Activated naive CD4-positive, alpha-beta T cell treated with anti-CD3 and anti-CD28 coated beads, Interleukin-2, amount 10 ng/mL, durations not matched to agents 7 days and 5 days (primary cell): ENCODE results near the gene RAB3D.

Experiments used
- CTCF ChIA-PET: fragments of 350-600 bp; sonication (Branson Sonifier 250); formaldehyde crosslinking; loops from one replicate; lab custom pipeline; 2021; ENCODE audit warnings: antibody characterized with exemption; lab: Charles Lee
- DNase-seq: peaks from one replicate; pipeline ENCODE4 v3.0.0-alpha.2; 2020
- H3K27ac Mint-ChIP-seq: one replicate; pipeline ENCODE4 v1.8.0; 2021; ENCODE audit warnings: mild to moderate bottlenecking, moderate library complexity, mixed read lengths
- H3K27me3 Mint-ChIP-seq: one replicate; pipeline ENCODE4 v1.8.0; 2021; ENCODE audit warnings: mild to moderate bottlenecking, mixed read lengths
- H3K36me3 Mint-ChIP-seq: one replicate; pipeline ENCODE4 v1.8.0; 2021; ENCODE audit warnings: mixed read lengths
- H3K4me1 Mint-ChIP-seq: one replicate; pipeline ENCODE4 v1.8.0; 2021; ENCODE audit warnings: mixed read lengths
- H3K4me3 Mint-ChIP-seq: one replicate; pipeline ENCODE4 v1.8.0; 2021; ENCODE audit warnings: mild to moderate bottlenecking, moderate library complexity, mixed read lengths
- H3K9me3 Mint-ChIP-seq: one replicate; pipeline ENCODE4 v1.8.0; 2021; ENCODE audit warnings: mixed read lengths

RAB3D gene

DNA sequence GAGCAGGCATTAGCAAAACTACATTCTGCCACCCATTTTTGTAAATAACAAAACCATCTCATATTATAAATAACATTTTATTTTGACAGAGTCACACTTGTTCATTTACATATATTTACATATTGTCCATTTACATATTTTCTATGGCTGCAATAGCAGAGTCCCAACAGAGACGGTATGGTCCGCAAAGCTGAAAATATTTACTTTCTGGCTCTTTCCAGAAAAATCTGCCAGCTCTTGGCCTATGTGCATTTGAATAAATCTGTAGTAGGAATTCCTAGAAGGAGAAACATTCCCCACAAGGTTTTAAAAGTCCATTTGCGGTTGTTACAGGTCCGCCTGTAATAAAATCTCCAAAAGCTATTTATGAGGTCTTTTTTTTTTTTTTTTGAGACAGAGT, 49.2 kb downstream of the RAB3D start:
- H3K4me3 Mint-ChIP-seq = no peak overlapping the region
- DNase-seq = no peak
- peaks cover 10% of the 10 kb centered on the region for H3K4me1 Mint-ChIP-seq
- H3K27me3 Mint-ChIP-seq = peaks cover 91% of the 10 kb centered on the region
- CTCF ChIA-PET = interaction anchor here (2.4 kb wide), 1 partner anchor 91 kb away, joined by 9 read pairs; no protein-coding TSS in a partner anchor
- H3K9me3 Mint-ChIP-seq = no peaks in the 10 kb centered on the region
- H3K27ac Mint-ChIP-seq = no peak overlapping the region
- no peaks in the 10 kb centered on the region for H3K36me3 Mint-ChIP-seq

DNA sequence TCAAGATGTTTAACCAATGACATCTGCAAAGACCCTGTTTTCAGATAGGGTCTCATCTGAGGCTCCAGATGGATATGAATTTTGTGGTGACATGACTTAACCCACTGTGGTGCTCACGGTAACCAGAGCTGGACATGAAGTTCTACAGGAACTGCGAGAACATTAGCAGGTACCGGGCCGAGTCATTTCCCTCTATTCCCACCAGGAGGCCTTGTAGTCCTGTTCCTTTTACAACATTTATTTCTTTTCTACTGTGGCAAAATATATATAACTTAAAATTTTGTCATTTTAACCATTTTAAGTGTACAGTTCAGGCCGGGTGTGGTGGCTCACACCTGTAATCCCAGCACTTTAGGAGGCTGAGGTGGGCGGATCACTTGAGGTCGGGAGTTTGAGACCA, 51.1 kb downstream of the RAB3D start:
- Mint-ChIP-seq H3K27me3 (peaks cover 91% of the 10 kb centered on the region), H3K27ac (no peak overlapping the region), H3K4me3 (no peak overlapping the region), H3K9me3 (no peaks in the 10 kb centered on the region), H3K36me3 (no peaks in the 10 kb centered on the region), H3K4me1 (peaks cover 1% of the 10 kb centered on the region)
- DNase-seq = no peak
- CTCF ChIA-PET = interaction anchor here (1.0 to 1.1 kb wide), 2 partner anchors 21 to 194 kb away, joined by 3 read pairs; no protein-coding TSS in a partner anchor

GRCh38 chr19:11286312-11286974, 53.0 kb downstream of the RAB3D start:
- Mint-ChIP-seq H3K4me1 (peaks cover 3% of the 10 kb centered on the region), H3K36me3 (no peaks in the 10 kb centered on the region), H3K9me3 (no peaks in the 10 kb centered on the region), H3K27me3 (peaks cover 96% of the 10 kb centered on the region), H3K27ac (no peak overlapping the region), H3K4me3 (no peak overlapping the region)
- CTCF ChIA-PET = interaction anchor here (0.7 to 0.9 kb wide), 5 partner anchors 10 to 858 kb away, joined by 3 read pairs; partner anchors contain the start of gene TSPAN16
- no peak for DNase-seq

DNA sequence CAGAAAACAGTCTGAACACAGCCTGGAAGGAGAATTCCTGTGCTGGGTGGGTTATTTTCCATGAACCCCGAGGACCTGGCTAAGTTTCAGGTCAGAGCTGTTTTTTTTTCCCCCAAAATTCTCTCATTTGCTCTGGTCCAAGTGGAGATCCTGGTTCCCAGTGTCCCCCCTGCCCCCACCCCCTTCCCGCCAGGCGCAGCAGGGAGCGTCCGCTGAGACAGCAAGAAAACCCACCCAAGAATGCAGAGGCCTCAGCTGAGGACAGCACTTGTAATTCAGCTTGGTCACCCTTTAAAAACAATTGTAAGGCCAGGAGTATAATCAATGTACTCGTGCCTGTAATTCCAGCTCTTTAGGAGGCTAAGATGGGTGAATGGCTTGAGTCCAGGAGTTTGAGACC, 54.9 kb downstream of the RAB3D start:
- H3K4me1 Mint-ChIP-seq = peaks cover 16% of the 10 kb centered on the region
- CTCF ChIA-PET = interaction anchor here (0.9 kb wide), 1 partner anchor 163 kb away, joined by 4 read pairs; no protein-coding TSS in a partner anchor
- no peaks in the 10 kb centered on the region for H3K36me3 Mint-ChIP-seq
- H3K27ac Mint-ChIP-seq = no peak overlapping the region
- no peak overlapping the region for H3K4me3 Mint-ChIP-seq
- no peak for DNase-seq
- peaks cover 99% of the 10 kb centered on the region for H3K27me3 Mint-ChIP-seq
- peaks cover 3% of the 10 kb centered on the region for H3K9me3 Mint-ChIP-seq

DNA sequence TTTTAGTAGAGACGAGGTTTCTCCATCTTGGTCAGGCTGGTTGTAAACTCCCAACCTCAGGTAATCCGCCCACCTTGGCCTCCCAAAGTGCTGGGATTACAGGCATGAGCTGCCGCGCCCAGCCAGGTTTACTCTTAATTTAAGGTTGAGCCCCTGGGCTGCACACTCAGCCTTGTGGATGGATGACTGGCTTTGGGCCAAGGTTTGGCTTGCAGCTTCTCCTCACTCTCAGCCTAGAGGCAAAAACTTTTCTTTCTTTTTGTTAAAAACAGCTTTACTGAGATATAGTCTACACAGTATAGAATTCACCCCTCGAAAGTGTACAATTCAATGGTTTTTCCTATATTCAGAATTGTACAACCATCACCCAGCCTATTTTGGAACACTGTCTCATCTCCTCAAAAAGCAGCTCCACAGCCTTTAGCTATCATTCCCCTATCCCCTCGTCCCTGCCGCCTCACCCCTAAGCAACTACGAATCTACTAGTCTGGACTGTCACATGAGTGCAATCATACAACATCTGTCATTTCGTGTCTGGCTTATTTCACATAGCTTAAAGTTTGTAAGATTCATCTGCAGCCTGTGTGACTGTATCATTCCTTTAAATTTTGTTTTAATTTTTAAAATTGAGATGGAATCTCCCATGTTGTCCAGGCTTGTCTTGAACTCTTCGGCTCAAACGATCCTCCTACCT, 58.0 kb downstream of the RAB3D start:
- peaks cover 21% of the 10 kb centered on the region for H3K4me1 Mint-ChIP-seq
- H3K27ac Mint-ChIP-seq = no peak overlapping the region
- H3K36me3 Mint-ChIP-seq = no peaks in the 10 kb centered on the region
- CTCF ChIA-PET = interaction anchor here (0.9 kb wide), 1 partner anchor 100 kb away, joined by 4 read pairs; no protein-coding TSS in a partner anchor
- peaks cover 97% of the 10 kb centered on the region for H3K27me3 Mint-ChIP-seq
- no peak for DNase-seq
- H3K9me3 Mint-ChIP-seq = peaks cover 16% of the 10 kb centered on the region
- H3K4me3 Mint-ChIP-seq = no peak overlapping the region

DNA sequence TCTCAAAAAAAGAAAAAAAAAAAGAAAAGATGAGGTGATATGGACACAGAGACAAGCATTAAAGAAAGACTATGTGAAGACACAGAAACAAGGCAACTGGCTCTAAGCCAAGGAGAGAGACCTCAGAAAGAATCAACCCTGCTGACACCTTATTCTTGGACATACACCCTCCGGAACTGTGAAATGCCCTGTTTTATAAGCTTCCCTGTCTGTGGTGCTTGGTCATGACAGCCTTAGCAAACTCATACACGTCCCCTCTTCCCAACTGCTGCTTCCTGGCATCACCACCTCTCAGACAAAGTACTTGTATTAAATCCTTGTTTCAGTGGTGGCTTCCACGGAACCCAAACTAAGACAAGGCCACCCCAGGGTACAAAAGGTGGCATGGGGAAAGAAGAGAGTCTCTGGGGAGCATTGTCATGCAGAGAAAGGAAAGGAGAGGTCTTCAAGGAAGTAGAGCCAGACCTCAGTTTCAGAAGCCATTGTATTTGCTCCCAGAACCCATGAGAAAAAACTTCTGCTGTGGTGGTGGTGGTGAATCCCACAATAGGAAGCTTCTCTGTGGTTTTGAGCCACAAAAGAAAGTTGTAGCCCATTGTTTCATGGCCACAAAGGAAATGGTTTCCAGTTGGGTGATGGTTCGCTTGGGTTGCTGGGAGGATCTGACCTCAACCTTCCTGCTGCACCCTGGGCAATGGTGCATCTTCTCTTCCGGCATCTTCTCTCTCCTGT, 59.8 kb downstream of the RAB3D start:
- H3K27ac Mint-ChIP-seq = peak overlapping the region; percentile 78

DNA sequence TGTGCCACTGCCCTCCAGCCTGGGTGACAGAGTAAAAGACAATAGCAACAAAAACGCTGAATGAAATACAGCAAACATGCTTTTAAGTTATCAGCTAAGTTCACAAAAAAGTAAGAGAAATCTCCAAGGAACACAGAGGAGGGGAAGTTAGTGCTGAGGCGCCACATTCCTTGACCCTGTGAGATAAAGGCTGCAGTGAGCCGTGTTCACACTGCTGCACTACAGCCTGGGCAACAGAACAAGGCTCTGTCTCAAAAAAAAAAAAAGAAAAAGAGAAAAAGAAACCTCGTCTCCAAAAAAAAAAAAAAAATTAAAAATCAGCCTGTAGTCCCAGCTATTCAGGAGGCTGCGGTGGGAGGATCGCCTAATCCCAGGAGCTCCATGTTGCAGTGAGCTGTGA, 60.8 kb downstream of the RAB3D start:
- H3K4me3 Mint-ChIP-seq = no peak overlapping the region
- peaks cover 97% of the 10 kb centered on the region for H3K27me3 Mint-ChIP-seq
- no peak overlapping the region for H3K27ac Mint-ChIP-seq

More for the DNA sequence above, 59.8 kb downstream of the RAB3D start:
- CTCF ChIA-PET = no interaction called here
- H3K9me3 Mint-ChIP-seq = peaks cover 16% of the 10 kb centered on the region
- peak overlapping the region; percentile 17 for H3K4me3 Mint-ChIP-seq
- DNase-seq = peak; percentile 80
- peaks cover 97% of the 10 kb centered on the region for H3K27me3 Mint-ChIP-seq
- H3K36me3 Mint-ChIP-seq = no peaks in the 10 kb centered on the region
- peaks cover 21% of the 10 kb centered on the region for H3K4me1 Mint-ChIP-seq

DNA sequence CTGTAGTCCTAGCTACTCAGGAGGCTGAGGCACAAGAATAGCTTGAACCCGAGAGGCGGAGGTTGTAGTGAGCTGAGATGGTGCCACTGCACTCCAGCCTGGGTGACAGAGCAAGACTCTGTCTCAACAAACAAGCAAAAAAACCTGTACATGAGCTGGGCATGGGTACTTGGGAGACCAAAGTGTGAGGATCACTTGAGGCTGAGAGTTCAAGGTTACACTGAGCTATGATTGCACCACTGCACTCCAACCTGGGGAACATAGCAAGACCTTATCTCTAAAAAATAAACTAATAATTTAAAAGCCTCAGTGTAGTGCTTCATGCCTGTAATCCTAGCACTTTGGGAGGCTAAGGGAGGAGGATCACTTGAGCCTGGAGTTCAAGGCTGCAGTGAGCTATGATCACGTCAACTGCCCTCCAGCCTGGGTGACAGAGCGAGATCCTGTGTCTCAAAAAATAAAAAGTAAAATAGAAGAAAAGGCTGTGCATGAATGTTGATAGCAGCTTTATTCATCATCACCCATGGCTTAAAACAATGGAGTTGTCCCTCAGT, 64.8 kb downstream of the RAB3D start:
- no peak for DNase-seq
- no peak overlapping the region for H3K4me3 Mint-ChIP-seq
- H3K27me3 Mint-ChIP-seq = peaks cover 97% of the 10 kb centered on the region
- H3K27ac Mint-ChIP-seq = no peak overlapping the region
- CTCF ChIA-PET = no interaction called here
- H3K36me3 Mint-ChIP-seq = no peaks in the 10 kb centered on the region
- peaks cover 6% of the 10 kb centered on the region for H3K4me1 Mint-ChIP-seq
- H3K9me3 Mint-ChIP-seq = peaks cover 14% of the 10 kb centered on the region

More for the DNA sequence above, 60.8 kb downstream of the RAB3D start:
- Mint-ChIP-seq H3K36me3 (no peaks in the 10 kb centered on the region), H3K4me1 (peaks cover 21% of the 10 kb centered on the region), H3K9me3 (peaks cover 16% of the 10 kb centered on the region)
- CTCF ChIA-PET = no interaction called here
- DNase-seq = no peak

GRCh38 chr19:11273989-11274388, 65.5 kb downstream of the RAB3D start:
- no peak overlapping the region for H3K4me3 Mint-ChIP-seq
- peaks cover 9% of the 10 kb centered on the region for H3K9me3 Mint-ChIP-seq
- CTCF ChIA-PET = no interaction called here
- H3K27me3 Mint-ChIP-seq = peaks cover 98% of the 10 kb centered on the region
- no peaks in the 10 kb centered on the region for H3K36me3 Mint-ChIP-seq
- DNase-seq = no peak
- no peaks in the 10 kb centered on the region for H3K4me1 Mint-ChIP-seq
- H3K27ac Mint-ChIP-seq = no peak overlapping the region

DNA sequence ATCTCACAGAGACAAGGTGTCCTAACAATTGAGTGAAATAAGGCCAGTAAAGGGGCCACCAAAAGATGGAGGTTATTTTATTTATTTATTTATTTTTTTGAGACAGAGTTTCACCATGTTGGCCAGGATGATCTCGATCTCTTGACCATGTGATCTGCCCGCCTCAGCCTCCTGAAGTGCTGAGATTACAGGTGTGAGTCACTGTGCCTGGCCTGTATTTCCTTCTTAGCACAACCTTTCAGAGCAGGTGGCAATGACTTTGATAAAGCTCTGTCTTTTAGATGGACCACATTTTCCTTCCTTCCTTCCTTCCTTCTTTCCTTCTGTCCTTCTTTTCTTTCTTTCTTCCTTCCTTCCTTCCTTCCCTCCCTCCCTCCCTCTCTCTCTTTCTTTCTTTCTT, 66.2 kb downstream of the RAB3D start:
- CTCF ChIA-PET = no interaction called here
- Mint-ChIP-seq H3K9me3 (peaks cover 9% of the 10 kb centered on the region), H3K4me3 (no peak overlapping the region), H3K36me3 (no peaks in the 10 kb centered on the region), H3K27me3 (peaks cover 98% of the 10 kb centered on the region), H3K27ac (no peak overlapping the region), H3K4me1 (no peaks in the 10 kb centered on the region)
- DNase-seq = no peak
